Ovary (tissue), 3 donors: ENCODE results near the gene CCDC34.

Experiments used
- CTCF ChIP-seq, 3 donors: fragments of 450-650 bp in 2 of 3; fragments of 200-600 bp in 1 of 3; IDR thresholded peaks; one replicate each; pipeline versions ENCODE4 v1.5.1 to v1.8.0; 2016 to 2022; ENCODE audit warnings: antibody characterized with exemption in 3 of 3, mild to moderate bottlenecking in 1 of 3
- EP300 ChIP-seq: sonication (generic); formaldehyde crosslinking; IDR thresholded peaks from one replicate; pipeline ENCODE4 v1.6.1; 2017; ENCODE audit warnings: antibody characterized with exemption
- POLR2A ChIP-seq: fragments of 450-650 bp; IDR thresholded peaks from one replicate; pipeline ENCODE4 v1.6.1; 2017; ENCODE audit warnings: antibody characterized with exemption, mild to moderate bottlenecking, moderate library complexity
- donor health status: DM: no; HTN: no; CAD: no.

- TF ChIP-seq POLR2A: no peak
- TF ChIP-seq CTCF (IDR thresholded peaks at IDR 0.05): no peak
- no peak for TF ChIP-seq EP300
Measured at GRCh38 chr11:27386181-27386845, 23.3 kb upstream of the CCDC34 start.
